Activated T-helper 2 cell treated with anti-CD3 and anti-CD28 coated beads, Interferon-gamma antibody, Interleukin-2, Interleukin-4, amounts not matched to agents 10 μg/mL and 5 μg/mL and 100 μg/mL, durations not matched to agents 14 hours and 24 hours and 36 hours (primary cell): Measurements from ENCODE around the gene DNAJC9. TPM values are rescaled to one million over a fixed set of nuclear protein-coding genes. Genes with fewer than 3 reads are reported as not detected.

Experiments
- DNase-seq: peaks from one replicate; pipeline ENCODE4 v3.0.0; 2021; ENCODE audit warnings: low spot score
- H3K27ac Mint-ChIP-seq: one replicate; pipeline ENCODE4 v1.8.0; 2021; ENCODE audit warnings: mixed read lengths
- H3K27me3 Mint-ChIP-seq: one replicate; pipeline ENCODE4 v1.8.0; 2021; ENCODE audit warnings: low read depth, mixed read lengths
- H3K36me3 Mint-ChIP-seq: one replicate; pipeline ENCODE4 v1.8.0; 2021; ENCODE audit warnings: low read depth, mixed read lengths
- H3K4me1 Mint-ChIP-seq: one replicate; pipeline ENCODE4 v1.8.0; 2021; ENCODE audit warnings: low read depth, mixed read lengths
- H3K4me3 Mint-ChIP-seq: one replicate; pipeline ENCODE4 v1.8.0; 2021; ENCODE audit warnings: low read depth, mild to moderate bottlenecking, moderate library complexity, mixed read lengths
- H3K9me3 Mint-ChIP-seq: one replicate; pipeline ENCODE4 v1.8.0; 2021; ENCODE audit warnings: mixed read lengths
- intact Hi-C: fragments of 100-400 bp; cut with micrococcal nuclease; formaldehyde crosslinking; loops from one replicate; pipeline ENCODE4 v1.15.1; 2023
- total RNA-seq: library from RNA; stranded (reverse); gene quantifications from 2 replicates; pipeline ENCODE4 v1.2.3, GENCODE V29; 2022

Gene DNAJC9
- total RNA-seq, 1 donor from 2014 or later: 50.8 TPM

DNA sequence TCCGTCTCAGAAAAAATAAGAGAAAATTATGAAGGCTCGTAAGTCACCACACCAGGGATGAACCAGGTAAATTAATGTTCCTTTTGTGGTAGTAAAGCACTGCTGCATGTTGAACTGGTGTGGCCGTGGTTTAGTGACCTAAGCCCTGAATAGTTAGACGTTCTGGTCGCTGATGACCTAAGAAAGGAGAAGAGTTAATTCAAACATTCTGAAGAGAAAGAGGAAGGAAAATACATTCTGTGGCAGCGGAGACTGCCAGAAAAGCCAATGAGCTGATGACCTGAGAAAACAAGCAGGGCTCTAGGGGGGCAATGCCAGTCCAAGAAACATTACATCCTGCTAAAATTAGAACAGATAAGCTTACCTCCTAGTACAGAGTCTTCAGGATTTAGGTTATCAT, 17.5 kb downstream of the DNAJC9 start:
- Mint-ChIP-seq H3K9me3 (no peaks in the 10 kb centered on the region), H3K36me3 (peaks cover 30% of the 10 kb centered on the region), H3K4me3 (no peak overlapping the region), H3K27ac (no peak overlapping the region), H3K27me3 (no peaks in the 10 kb centered on the region), H3K4me1 (no peaks in the 10 kb centered on the region)
- intact Hi-C loops: no loop called here
- no peak for DNase-seq

DNA sequence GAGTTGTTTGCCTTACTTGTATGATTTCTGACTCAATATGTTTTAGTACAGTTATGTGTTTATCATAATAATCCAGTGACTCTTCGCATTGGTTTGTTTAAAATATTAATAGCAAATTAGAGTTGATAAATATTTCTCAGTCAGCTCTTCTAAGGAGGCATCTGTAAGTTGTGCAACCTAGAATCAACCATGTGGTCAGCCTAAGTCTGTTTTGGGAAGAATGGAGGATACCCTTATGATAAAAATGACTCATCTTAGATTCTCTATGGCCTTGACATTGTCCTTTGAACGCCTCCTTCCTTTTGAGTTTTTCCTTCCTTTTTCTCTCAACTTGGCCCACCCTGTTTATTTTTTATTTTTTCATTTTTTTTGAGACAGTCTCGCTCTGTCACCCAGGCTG, 18.8 kb downstream of the DNAJC9 start:
- no peak overlapping the region for H3K4me3 Mint-ChIP-seq
- no peak for DNase-seq
- H3K36me3 Mint-ChIP-seq: peaks cover 21% of the 10 kb centered on the region
- H3K4me1 Mint-ChIP-seq: peaks cover 2% of the 10 kb centered on the region
- no peak overlapping the region for H3K27ac Mint-ChIP-seq
- intact Hi-C loops: no loop called here
- no peaks in the 10 kb centered on the region for H3K9me3 Mint-ChIP-seq
- H3K27me3 Mint-ChIP-seq: no peaks in the 10 kb centered on the region

DNA sequence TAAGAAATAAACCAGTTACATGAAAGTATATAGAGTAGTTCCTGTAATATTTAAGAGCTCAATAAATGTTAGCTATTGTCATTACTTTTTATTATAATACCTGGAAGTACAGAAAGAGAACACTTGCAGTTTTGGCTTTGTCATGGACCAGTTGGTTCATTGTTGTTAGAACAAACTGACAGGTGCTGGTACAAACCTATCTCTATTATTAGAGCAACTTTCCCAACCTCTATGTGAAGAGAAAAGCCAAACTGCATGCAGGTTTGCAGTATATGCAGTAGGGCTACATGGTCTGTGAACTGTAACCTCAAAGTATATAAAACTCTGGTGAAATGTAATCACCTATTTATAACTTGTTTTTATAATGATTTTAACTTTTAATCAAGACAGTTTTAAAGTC, 20.4 kb downstream of the DNAJC9 start:
- DNase-seq: no peak
- H3K9me3 Mint-ChIP-seq: no peaks in the 10 kb centered on the region
- no peak overlapping the region for H3K27ac Mint-ChIP-seq
- peaks cover 2% of the 10 kb centered on the region for H3K4me1 Mint-ChIP-seq
- peaks cover 19% of the 10 kb centered on the region for H3K36me3 Mint-ChIP-seq
- H3K4me3 Mint-ChIP-seq: no peak overlapping the region
- H3K27me3 Mint-ChIP-seq: no peaks in the 10 kb centered on the region
- intact Hi-C loops: no loop called here

DNA sequence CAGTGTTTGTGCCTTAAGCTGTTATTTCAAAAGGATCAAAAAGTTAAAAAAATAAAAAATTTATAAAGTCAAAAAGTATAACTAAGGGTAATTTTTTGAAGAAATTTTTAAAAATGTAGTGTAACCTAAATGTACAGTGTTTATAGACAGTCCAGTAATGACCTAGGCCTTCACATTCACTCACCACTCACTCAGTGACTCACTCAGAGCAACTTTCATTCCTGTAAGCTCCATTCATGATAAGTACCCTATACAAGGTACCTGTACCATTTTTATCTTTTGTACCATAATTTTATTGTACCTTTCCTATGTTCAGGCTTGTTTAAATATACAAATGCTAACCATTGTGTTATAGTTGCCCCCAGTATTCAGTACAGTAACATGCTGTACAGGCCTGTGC, 21.5 kb downstream of the DNAJC9 start:
- Mint-ChIP-seq H3K27ac (no peak overlapping the region), H3K4me3 (no peak overlapping the region), H3K4me1 (peaks cover 2% of the 10 kb centered on the region), H3K27me3 (no peaks in the 10 kb centered on the region), H3K36me3 (peaks cover 10% of the 10 kb centered on the region), H3K9me3 (no peaks in the 10 kb centered on the region)
- no peak for DNase-seq
- intact Hi-C loops: no loop called here

DNA sequence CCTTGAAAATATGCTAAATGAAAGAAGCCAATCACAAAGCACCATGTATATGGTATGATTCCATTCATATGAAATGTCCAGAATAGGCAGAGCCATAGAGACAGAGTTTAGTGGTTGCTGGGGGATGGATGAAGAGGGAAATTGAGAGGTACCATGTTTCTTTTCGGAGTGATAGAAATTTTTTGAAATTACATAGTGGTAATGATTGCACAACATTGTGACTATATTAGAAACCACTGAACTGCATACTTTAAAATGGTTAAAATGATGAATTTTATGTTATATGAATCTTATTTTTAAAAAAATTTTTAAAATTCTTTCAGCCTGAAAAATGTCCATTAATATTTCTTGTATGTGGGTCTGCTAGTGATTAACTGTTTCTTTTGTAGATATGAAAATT, 26.1 kb downstream of the DNAJC9 start:
- Mint-ChIP-seq H3K4me3 (no peak overlapping the region), H3K36me3 (peaks cover 30% of the 10 kb centered on the region), H3K27me3 (no peaks in the 10 kb centered on the region), H3K27ac (no peak overlapping the region), H3K4me1 (peaks cover 15% of the 10 kb centered on the region), H3K9me3 (no peaks in the 10 kb centered on the region)
- intact Hi-C loops: no loop called here
- no peak for DNase-seq

DNA sequence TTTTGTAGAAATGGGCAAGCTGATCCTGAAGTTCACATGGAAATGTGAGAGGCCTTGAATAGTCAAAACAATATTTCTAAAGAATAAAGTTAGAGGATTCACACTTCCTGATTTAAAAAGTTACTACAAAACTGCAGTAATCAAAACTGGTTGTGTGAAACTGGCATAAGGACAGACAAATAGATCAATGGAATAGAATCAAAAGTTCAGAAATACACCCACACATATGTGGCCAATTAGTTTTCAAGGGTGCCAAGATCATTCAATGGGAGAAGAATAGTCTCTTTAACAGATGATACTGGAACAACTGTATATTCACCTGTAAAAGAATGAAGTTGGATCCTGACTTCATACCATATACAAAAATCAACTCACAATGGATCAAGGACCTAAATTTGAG, 27.7 kb downstream of the DNAJC9 start:
- intact Hi-C loops: no loop called here
- DNase-seq: no peak
- Mint-ChIP-seq H3K27ac (no peak overlapping the region), H3K9me3 (no peaks in the 10 kb centered on the region), H3K4me3 (no peak overlapping the region), H3K4me1 (peaks cover 15% of the 10 kb centered on the region), H3K36me3 (peaks cover 36% of the 10 kb centered on the region), H3K27me3 (no peaks in the 10 kb centered on the region)

DNA sequence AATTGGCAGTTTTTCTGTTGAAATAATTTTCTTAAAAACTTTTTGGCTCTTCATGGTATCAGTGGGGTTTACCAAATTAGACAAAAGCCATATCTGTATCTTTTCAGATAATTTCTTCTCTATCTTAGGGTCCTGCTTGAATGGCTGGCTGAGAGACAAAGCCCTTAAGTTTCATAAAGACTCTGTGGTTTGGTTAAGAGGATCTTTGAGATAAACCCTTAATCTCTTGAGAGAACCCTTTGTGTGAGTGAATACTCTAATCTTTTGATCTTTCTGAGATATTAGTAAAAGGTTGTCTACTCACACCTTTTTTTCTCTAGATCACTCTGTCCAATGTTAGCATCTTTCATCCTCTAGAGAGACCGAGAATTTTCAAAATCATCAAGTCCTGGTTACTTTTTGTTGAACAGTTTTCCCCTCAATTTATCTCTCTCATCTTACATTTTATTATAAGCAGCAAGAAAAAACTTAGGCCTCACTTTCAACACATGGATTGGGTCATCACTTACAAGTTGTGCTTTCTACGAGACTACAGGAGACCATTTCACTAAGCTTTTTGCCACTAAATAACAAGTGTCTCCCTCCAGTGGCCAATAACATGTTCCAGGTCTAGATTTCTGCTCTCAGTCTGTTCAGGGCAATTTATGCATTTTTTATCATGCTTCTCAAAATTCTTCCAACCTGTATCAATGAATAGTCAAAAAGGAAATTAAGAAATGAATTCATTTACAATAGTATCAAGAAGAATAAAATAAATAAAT, 28.4 kb downstream of the DNAJC9 start:
- intact Hi-C loops: no loop called here
- H3K27ac Mint-ChIP-seq: no peak overlapping the region
- H3K4me1 Mint-ChIP-seq: peaks cover 13% of the 10 kb centered on the region
- DNase-seq: no peak
- no peaks in the 10 kb centered on the region for H3K9me3 Mint-ChIP-seq
- H3K4me3 Mint-ChIP-seq: no peak overlapping the region
- peaks cover 37% of the 10 kb centered on the region for H3K36me3 Mint-ChIP-seq
- H3K27me3 Mint-ChIP-seq: no peaks in the 10 kb centered on the region

DNA sequence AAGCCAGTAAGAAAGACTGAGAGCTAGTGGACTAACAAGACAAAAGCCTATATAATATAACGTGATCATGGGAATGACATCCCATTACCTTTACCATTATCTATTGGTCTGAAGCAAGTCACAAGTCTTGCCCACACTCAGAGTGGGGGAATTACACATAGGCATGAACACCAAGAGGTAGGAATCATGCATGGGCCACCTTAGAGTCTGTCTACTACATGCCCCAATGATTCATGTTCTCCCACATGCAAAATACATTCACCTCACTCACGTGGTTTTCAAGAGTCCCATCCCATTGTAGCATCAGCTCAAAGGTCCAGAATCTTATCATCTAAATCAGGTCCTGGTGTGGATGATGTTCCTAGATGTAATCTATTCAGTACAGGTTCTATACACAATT, 29.4 kb downstream of the DNAJC9 start:
- Mint-ChIP-seq H3K27me3 (no peaks in the 10 kb centered on the region), H3K9me3 (no peaks in the 10 kb centered on the region), H3K4me1 (peaks cover 13% of the 10 kb centered on the region), H3K27ac (no peak overlapping the region), H3K36me3 (peaks cover 38% of the 10 kb centered on the region), H3K4me3 (no peak overlapping the region)
- no peak for DNase-seq
- intact Hi-C loops: no loop called here

DNA sequence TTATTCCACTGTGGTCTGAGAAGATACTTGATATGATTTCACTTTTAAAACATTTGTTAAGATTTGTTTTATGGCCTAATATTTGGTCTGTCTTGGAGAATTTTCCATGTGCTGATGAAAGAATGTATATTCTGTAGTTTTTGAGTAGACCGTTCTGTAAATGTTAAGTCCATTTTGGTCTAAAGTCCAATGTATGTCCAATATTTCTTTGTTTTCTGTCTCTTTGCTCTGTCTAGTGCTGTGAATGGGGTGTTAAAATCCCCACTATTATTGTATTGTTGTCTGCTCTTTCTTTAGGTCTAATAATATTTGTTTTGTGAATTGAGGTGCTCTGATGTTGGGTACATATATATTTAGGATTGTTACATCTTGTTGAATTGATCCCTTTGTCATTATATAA, 31.3 kb downstream of the DNAJC9 start:
- Mint-ChIP-seq H3K36me3 (peaks cover 34% of the 10 kb centered on the region), H3K4me3 (no peak overlapping the region)

DNA sequence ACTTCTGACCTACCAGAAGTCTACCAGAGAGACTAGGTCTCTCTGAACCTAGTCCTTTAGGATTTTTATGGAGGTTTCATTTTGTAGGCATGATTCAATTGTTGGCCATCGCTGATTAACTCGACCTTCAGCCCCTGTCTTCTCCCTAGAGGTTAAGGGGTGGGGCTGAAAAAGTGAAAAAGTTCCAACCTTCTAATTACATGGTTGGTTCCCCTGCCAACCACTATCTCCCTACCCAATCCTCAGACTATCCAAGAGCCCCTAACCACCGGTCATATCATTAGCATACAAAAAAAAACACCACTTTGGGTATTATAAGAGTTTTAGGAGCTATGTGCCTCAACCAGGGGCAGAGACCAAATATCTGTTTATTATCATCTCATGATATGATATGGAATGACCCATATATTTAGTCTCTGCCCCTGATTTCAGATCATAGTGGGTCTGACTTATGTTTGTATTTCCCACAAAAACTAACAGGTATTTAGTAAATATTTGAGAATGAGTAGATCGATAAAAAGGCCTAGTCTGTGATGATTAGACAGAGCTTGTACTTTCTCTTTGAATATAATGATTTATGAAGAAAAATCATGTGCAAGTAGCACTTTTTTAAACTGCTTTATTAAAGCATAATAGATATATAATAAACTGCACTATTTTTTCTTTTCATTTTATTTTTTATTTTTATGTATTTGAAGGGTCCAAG, 35.8 kb downstream of the DNAJC9 start:
- no peaks in the 10 kb centered on the region for H3K4me1 Mint-ChIP-seq
- no peaks in the 10 kb centered on the region for H3K9me3 Mint-ChIP-seq
- no peaks in the 10 kb centered on the region for H3K27me3 Mint-ChIP-seq
- no peak overlapping the region for H3K4me3 Mint-ChIP-seq
- no peak for DNase-seq
- peaks cover 15% of the 10 kb centered on the region for H3K36me3 Mint-ChIP-seq
- H3K27ac Mint-ChIP-seq: no peak overlapping the region
- intact Hi-C loops: no loop called here

More for the DNA sequence above, 31.3 kb downstream of the DNAJC9 start:
- no peak for DNase-seq
- Mint-ChIP-seq H3K9me3 (no peaks in the 10 kb centered on the region), H3K4me1 (peaks cover 13% of the 10 kb centered on the region), H3K27ac (no peak overlapping the region), H3K27me3 (no peaks in the 10 kb centered on the region)
- intact Hi-C loops: no loop called here

DNA sequence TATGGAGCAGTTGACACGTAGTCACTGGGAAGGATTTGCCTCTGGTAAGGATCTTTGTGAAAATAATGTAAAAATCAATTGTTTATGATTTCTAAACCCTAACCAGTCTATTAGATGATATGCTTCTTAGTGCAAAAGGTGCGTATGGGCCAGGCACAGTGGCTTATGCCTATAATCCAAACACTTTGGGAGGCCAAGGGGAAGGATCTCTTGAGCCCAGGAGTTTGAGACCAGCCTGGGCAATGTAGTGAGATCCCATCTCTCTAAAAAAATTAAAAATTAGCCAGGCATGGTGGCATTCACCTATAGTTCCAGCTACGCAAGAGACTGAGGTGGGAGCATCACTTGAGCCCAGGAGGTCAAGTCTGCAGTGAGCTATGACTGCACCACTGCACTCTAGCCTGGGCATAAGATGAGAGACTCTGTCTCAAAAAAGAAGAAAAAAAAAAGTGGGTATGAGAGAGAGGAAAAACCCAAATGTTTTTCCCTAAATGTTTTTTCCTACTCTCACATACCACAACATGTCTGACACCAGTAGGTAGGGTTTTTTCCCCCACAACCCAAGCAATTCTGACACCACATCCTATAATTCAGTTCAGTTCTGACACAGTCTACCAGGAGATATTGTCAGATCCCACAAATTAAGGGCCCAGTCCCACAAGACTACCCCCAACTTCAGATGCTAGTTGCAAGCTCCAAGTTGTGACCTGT, 36.5 kb downstream of the DNAJC9 start:
- peaks cover 15% of the 10 kb centered on the region for H3K36me3 Mint-ChIP-seq
- intact Hi-C loops: no loop called here
- no peaks in the 10 kb centered on the region for H3K4me1 Mint-ChIP-seq
- no peaks in the 10 kb centered on the region for H3K9me3 Mint-ChIP-seq
- H3K27me3 Mint-ChIP-seq: no peaks in the 10 kb centered on the region
- no peak for DNase-seq
- H3K27ac Mint-ChIP-seq: no peak overlapping the region
- no peak overlapping the region for H3K4me3 Mint-ChIP-seq

DNA sequence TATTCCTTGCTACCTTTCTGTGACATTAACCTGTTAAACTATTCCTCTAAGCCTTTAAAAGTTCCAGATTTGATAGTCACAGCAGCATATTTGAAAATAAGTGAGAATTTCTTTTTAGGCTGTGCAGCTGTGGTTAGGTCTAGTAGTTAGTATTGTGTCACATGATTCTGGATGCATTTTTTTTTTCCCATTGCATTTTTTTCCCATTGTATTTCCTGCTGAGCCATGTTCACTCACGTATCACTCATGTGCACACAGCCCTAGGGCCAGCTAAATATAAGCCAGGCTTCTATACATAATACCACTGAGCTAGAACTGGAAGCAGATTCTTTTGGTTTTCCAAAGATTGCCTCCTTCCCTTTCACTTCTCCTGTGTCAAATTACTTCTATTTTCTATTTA, 37.4 kb downstream of the DNAJC9 start:
- H3K4me3 Mint-ChIP-seq: no peak overlapping the region
- H3K36me3 Mint-ChIP-seq: peaks cover 15% of the 10 kb centered on the region
- H3K27ac Mint-ChIP-seq: no peak overlapping the region
- intact Hi-C loops: no loop called here
- no peaks in the 10 kb centered on the region for H3K27me3 Mint-ChIP-seq
- DNase-seq: no peak
- H3K9me3 Mint-ChIP-seq: no peaks in the 10 kb centered on the region
- no peaks in the 10 kb centered on the region for H3K4me1 Mint-ChIP-seq

DNA sequence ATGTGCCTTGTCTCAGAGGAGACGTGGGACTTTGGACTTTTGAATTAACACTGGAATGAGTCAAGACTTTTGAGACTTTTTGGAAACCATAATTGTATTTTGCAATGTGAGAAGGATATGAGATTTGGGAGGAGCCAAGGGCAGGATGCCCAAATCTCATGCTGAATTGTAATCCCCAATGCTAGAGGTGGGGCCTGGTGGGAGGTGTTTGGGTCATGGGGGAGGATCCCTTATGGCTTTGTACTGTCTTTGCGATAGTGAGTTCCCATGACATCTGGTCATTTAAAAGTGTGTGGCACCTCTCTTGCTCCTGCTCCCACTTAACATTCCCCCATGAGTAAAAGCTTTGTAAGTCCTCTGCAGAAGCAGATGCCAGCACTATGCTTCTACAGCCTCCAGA, 39.2 kb downstream of the DNAJC9 start:
- H3K27me3 Mint-ChIP-seq: no peaks in the 10 kb centered on the region
- H3K4me1 Mint-ChIP-seq: no peaks in the 10 kb centered on the region
- peaks cover 14% of the 10 kb centered on the region for H3K36me3 Mint-ChIP-seq
- no peak overlapping the region for H3K27ac Mint-ChIP-seq
- no peaks in the 10 kb centered on the region for H3K9me3 Mint-ChIP-seq
- intact Hi-C loops: no loop called here
- no peak for DNase-seq
- H3K4me3 Mint-ChIP-seq: no peak overlapping the region
